WTC11 (cell line): ENCODE results near the gene EIF2S1. TPM values are rescaled to one million over a fixed set of nuclear protein-coding genes. Genes with fewer than 3 reads are reported as not detected.
A peak's percentile ranks its signal among the peaks of the same experiment; 100 is the strongest.

ENCODE experiments used
- ATAC-seq: fragments of 200-7000 bp; cut with Tn5 transposase; 2 replicates; pipeline ENCODE4 v1.10.0; 2021; ENCODE audit warnings: mild to moderate bottlenecking, moderate library complexity
- CTCF ChIA-PET: fragments of 300-600 bp; sonication (Branson Sonifier 250); formaldehyde crosslinking; loops from one replicate; lab custom pipeline; 2021; ENCODE audit warnings: antibody characterized with exemption; lab: Charles Lee
- POLR2A ChIA-PET: fragments of 350-600 bp; sonication (Branson Sonifier 250); formaldehyde crosslinking; loops from one replicate; lab custom pipeline; 2021; ENCODE audit warnings: antibody characterized with exemption; lab: Charles Lee
- DNase-seq: peaks from one replicate; pipeline ENCODE4 v3.0.0; 2021; ENCODE audit warnings: low spot score
- H3K27ac Mint-ChIP-seq: 2 replicates; pipeline ENCODE4 v1.8.0; 2021; ENCODE audit warnings: mixed read lengths
- H3K27me3 Mint-ChIP-seq: 2 replicates; pipeline ENCODE4 v1.8.0; 2021; ENCODE audit warnings: low read depth, mild to moderate bottlenecking, moderate library complexity, mixed read lengths
- H3K36me3 Mint-ChIP-seq: 2 replicates; pipeline ENCODE4 v1.8.0; 2021; ENCODE audit warnings: mixed read lengths
- H3K4me1 Mint-ChIP-seq: 2 replicates; pipeline ENCODE4 v1.8.0; 2022; ENCODE audit warnings: mixed read lengths
- H3K4me3 Mint-ChIP-seq: 2 replicates; pipeline ENCODE4 v1.8.0; 2021; ENCODE audit warnings: mild to moderate bottlenecking, moderate library complexity, mixed read lengths
- H3K9me3 Mint-ChIP-seq: 2 replicates; pipeline ENCODE4 v1.8.0; 2021; ENCODE audit warnings: mixed read lengths
- CREM ChIP-seq: sonication (generic); formaldehyde crosslinking; IDR thresholded peaks from 2 replicates; pipeline ENCODE4 v1.8.1; 2022; ENCODE audit warnings: mild to moderate bottlenecking, missing genetic modification reagents, moderate library complexity
- ELF4 ChIP-seq: sonication (generic); formaldehyde crosslinking; IDR thresholded peaks from 2 replicates; pipeline ENCODE4 v1.8.1; 2022; ENCODE audit warnings: low read depth, mild to moderate bottlenecking, moderate library complexity, missing genetic modification reagents
- GABPB1 ChIP-seq: sonication (generic); formaldehyde crosslinking; IDR thresholded peaks from 2 replicates; pipeline ENCODE4 v1.8.1; 2023; ENCODE audit warnings: mild to moderate bottlenecking, missing genetic modification reagents
- HMGA2 ChIP-seq: fragments of 250-450 bp; sonication (Bioruptor Pico); IDR thresholded peaks from 2 replicates; pipeline ENCODE4 v1.4.0; 2021; ENCODE audit warnings: mild to moderate bottlenecking, moderate library complexity
- MYBL2 ChIP-seq: sonication (generic); formaldehyde crosslinking; IDR thresholded peaks from 2 replicates; pipeline ENCODE4 v1.8.1; 2023; ENCODE audit warnings: mild to moderate bottlenecking, moderate library complexity, missing genetic modification reagents
- NFE2L1 ChIP-seq: sonication (generic); formaldehyde crosslinking; IDR thresholded peaks from 2 replicates; pipeline ENCODE4 v1.8.1; 2023; ENCODE audit warnings: missing genetic modification reagents
- SMAD3 ChIP-seq: sonication (generic); formaldehyde crosslinking; IDR thresholded peaks from 2 replicates; pipeline ENCODE4 v1.8.0; 2022; ENCODE audit warnings: missing genetic modification reagents, mild to moderate bottlenecking, borderline replicate concordance
- SMAD4 ChIP-seq: sonication (generic); formaldehyde crosslinking; IDR thresholded peaks from 2 replicates; pipeline ENCODE4 v1.8.0; 2022; ENCODE audit warnings: mild to moderate bottlenecking, missing genetic modification reagents
- SOX15 ChIP-seq: fragments of 250-450 bp; sonication (Bioruptor Pico); IDR thresholded peaks from 2 replicates; pipeline ENCODE4 v1.9.0; 2021; ENCODE audit warnings: mild to moderate bottlenecking
- TEAD1 ChIP-seq: sonication (generic); formaldehyde crosslinking; IDR thresholded peaks from 2 replicates; pipeline ENCODE4 v1.8.0; 2022; ENCODE audit warnings: mild to moderate bottlenecking, missing genetic modification reagents
- TEAD4 ChIP-seq: sonication (generic); formaldehyde crosslinking; IDR thresholded peaks from 2 replicates; pipeline ENCODE4 v1.8.0; 2022; ENCODE audit warnings: mild to moderate bottlenecking, missing genetic modification reagents
- ZNF317 ChIP-seq: sonication (generic); formaldehyde crosslinking; IDR thresholded peaks from 2 replicates; pipeline ENCODE4 v1.8.1; 2023; ENCODE audit warnings: low read depth, mild to moderate bottlenecking, moderate library complexity, missing genetic modification reagents, borderline replicate concordance
- ZNF396 ChIP-seq: fragments of 250-450 bp; sonication (Bioruptor Pico); IDR thresholded peaks from 2 replicates; pipeline ENCODE4 v1.8.0; 2021; ENCODE audit warnings: mild to moderate bottlenecking, moderate library complexity, borderline replicate concordance
- ZNF423 ChIP-seq: fragments of 250-450 bp; sonication (Bioruptor Pico); IDR thresholded peaks from 2 replicates; pipeline ENCODE4 v2.1.2; 2022; ENCODE audit warnings: mild to moderate bottlenecking, moderate library complexity
- total RNA-seq: library from RNA; stranded (reverse); gene quantifications from 3 replicates; pipeline ENCODE4 v1.2.3, GENCODE V29; 2021
- TF ChIP-seq, protein P1 (sequence below): sonication (generic); formaldehyde crosslinking; IDR thresholded peaks from 2 replicates; pipeline ENCODE4 v1.8.1; 2023; ENCODE audit warnings: mild to moderate bottlenecking, missing genetic modification reagents
- TF ChIP-seq, protein P2 (sequence below): fragments of 250-450 bp; sonication (Bioruptor Pico); IDR thresholded peaks from 2 replicates; pipeline ENCODE4 v1.9.0; 2021; ENCODE audit warnings: mild to moderate bottlenecking
- TF ChIP-seq, protein P3 (sequence below): fragments of 250-450 bp; sonication (Bioruptor Pico); IDR thresholded peaks from 2 replicates; pipeline ENCODE4 v1.8.0; 2021; ENCODE audit warnings: mild to moderate bottlenecking
- TF ChIP-seq, protein P4 (sequence below): fragments of 250-450 bp; sonication (Bioruptor Pico); IDR thresholded peaks from 2 replicates; pipeline ENCODE4 v1.9.0; 2021; ENCODE audit warnings: mild to moderate bottlenecking
- TF ChIP-seq, protein P5 (sequence below): sonication (generic); formaldehyde crosslinking; IDR thresholded peaks from 2 replicates; pipeline ENCODE4 v1.8.1; 2022; ENCODE audit warnings: low read depth, missing genetic modification reagents, borderline replicate concordance
- TF ChIP-seq, protein P6 (sequence below): fragments of 250-450 bp; sonication (Bioruptor Pico); conservative IDR thresholded peaks from 2 replicates; pipeline ENCODE4 v1.9.0; 2021; ENCODE audit warnings: mild to moderate bottlenecking
- TF ChIP-seq, protein P7 (sequence below): fragments of 250-450 bp; sonication (Bioruptor Pico); IDR thresholded peaks from 2 replicates; pipeline ENCODE4 v2.1.2; 2022; ENCODE audit warnings: mild to moderate bottlenecking, moderate library complexity

The EIF2S1 gene
- total RNA-seq, 1 experiment from 2014 or later, result 137 TPM

DNA sequence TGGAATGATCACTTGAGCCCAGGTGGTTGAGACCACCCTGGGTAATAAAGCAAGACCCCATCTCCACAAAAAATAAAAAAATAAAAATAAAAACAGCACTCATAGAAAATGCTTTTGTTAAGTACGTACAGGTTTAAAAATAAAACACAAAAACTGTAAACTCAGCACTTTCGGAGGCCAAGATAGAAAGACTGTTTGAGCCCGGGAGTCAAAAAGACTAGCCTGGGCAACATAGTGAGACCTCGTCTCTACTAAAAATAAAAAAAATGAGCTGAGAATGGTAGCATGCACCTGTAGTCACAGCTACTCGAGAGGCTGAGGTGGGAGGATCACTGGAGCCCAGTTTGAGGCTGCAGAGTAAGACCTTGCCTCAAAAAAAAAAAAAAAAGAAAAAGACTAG is 8.1 kb upstream of the EIF2S1 start:
- ATAC-seq (no peak), DNase-seq (no peak)
- Mint-ChIP-seq H3K9me3 (no peaks in the 10 kb centered on the region), H3K4me1 (no peaks in the 10 kb centered on the region), H3K36me3 (peaks cover 19% of the 10 kb centered on the region), H3K27me3 (no peaks in the 10 kb centered on the region), H3K27ac (no peak overlapping the region), H3K4me3 (no peak overlapping the region)
- ChIA-PET CTCF (no interaction called here), POLR2A (no interaction called here)
- no peak for TF ChIP-seq GABPB1 (CRISPR knock-in tag)
- TF ChIP-seq, protein P1, sequence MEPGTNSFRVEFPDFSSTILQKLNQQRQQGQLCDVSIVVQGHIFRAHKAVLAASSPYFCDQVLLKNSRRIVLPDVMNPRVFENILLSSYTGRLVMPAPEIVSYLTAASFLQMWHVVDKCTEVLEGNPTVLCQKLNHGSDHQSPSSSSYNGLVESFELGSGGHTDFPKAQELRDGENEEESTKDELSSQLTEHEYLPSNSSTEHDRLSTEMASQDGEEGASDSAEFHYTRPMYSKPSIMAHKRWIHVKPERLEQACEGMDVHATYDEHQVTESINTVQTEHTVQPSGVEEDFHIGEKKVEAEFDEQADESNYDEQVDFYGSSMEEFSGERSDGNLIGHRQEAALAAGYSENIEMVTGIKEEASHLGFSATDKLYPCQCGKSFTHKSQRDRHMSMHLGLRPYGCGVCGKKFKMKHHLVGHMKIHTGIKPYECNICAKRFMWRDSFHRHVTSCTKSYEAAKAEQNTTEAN, result no peak
- TF ChIP-seq, protein P2, sequence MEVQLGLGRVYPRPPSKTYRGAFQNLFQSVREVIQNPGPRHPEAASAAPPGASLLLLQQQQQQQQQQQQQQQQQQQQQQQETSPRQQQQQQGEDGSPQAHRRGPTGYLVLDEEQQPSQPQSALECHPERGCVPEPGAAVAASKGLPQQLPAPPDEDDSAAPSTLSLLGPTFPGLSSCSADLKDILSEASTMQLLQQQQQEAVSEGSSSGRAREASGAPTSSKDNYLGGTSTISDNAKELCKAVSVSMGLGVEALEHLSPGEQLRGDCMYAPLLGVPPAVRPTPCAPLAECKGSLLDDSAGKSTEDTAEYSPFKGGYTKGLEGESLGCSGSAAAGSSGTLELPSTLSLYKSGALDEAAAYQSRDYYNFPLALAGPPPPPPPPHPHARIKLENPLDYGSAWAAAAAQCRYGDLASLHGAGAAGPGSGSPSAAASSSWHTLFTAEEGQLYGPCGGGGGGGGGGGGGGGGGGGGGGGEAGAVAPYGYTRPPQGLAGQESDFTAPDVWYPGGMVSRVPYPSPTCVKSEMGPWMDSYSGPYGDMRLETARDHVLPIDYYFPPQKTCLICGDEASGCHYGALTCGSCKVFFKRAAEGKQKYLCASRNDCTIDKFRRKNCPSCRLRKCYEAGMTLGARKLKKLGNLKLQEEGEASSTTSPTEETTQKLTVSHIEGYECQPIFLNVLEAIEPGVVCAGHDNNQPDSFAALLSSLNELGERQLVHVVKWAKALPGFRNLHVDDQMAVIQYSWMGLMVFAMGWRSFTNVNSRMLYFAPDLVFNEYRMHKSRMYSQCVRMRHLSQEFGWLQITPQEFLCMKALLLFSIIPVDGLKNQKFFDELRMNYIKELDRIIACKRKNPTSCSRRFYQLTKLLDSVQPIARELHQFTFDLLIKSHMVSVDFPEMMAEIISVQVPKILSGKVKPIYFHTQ (CRISPR knock-in tag), result no peak
- no peak for TF ChIP-seq ZNF317 (CRISPR knock-in tag)
- TF ChIP-seq, protein P3, sequence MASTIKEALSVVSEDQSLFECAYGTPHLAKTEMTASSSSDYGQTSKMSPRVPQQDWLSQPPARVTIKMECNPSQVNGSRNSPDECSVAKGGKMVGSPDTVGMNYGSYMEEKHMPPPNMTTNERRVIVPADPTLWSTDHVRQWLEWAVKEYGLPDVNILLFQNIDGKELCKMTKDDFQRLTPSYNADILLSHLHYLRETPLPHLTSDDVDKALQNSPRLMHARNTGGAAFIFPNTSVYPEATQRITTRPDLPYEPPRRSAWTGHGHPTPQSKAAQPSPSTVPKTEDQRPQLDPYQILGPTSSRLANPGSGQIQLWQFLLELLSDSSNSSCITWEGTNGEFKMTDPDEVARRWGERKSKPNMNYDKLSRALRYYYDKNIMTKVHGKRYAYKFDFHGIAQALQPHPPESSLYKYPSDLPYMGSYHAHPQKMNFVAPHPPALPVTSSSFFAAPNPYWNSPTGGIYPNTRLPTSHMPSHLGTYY, result no peak
- TF ChIP-seq SMAD3, result no peak

DNA sequence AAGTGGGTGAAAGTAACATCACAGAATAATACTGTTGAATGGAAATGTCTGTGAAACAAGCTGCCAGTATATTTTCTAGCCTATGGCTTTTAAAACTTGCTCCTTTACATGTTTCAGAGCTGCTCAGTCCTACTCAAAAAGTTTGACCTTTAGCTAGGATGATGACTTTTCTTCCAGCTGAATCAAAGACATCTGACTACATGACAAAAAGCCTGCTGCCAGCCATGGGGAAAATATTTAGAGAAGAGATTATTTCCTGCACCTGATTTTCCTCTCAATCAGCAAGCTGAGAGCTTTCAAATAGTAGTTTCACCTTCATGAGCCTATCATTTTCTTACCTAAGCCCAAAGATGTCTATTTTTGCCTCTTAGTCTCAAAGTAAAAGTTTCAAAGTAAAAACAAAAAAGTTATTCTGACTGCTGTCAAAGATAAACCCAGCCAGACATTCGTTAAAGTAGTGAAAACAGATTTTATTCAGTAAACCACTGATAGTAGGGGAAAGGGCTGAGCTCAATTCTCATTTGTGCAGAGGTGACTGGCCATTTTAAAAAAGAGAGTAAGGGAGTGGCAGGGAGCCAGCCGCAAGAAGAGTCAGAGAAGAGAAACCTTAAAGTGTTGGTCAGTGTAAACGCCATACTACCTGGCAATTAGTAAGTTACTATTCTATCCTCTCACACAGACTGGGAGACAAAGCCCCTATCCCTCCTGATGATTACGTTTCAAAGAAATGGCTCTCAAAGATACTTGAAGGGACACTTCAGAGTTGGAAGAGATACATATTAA is 2.8 kb upstream of the EIF2S1 start:
- Mint-ChIP-seq H3K4me1 (peaks cover 23% of the 10 kb centered on the region), H3K36me3 (no peaks in the 10 kb centered on the region), H3K27me3 (no peaks in the 10 kb centered on the region), H3K9me3 (no peaks in the 10 kb centered on the region), H3K4me3 (peak overlapping the region; percentile 7), H3K27ac (no peak overlapping the region)
- no peak for DNase-seq
- ChIA-PET CTCF (interaction anchor here (0.6 kb wide), 1 partner anchor 162 kb away, joined by 3 read pairs; no protein-coding TSS in a partner anchor), POLR2A (no interaction called here)
- TF ChIP-seq ELF4, result no peak
- TF ChIP-seq TEAD1 (CRISPR knock-in tag), result no peak
- TF ChIP-seq TEAD4 (CRISPR knock-in tag), result no peak
- TF ChIP-seq SOX15 (CRISPR knock-in tag), result no peak
- no peak for TF ChIP-seq NFE2L1 (CRISPR knock-in tag)
- no peak for TF ChIP-seq SMAD4 (CRISPR knock-in tag)
- TF ChIP-seq CREM, result no peak
- no peak for TF ChIP-seq MYBL2
- no peak for TF ChIP-seq HMGA2 (CRISPR knock-in tag)
- no peak for ATAC-seq

DNA sequence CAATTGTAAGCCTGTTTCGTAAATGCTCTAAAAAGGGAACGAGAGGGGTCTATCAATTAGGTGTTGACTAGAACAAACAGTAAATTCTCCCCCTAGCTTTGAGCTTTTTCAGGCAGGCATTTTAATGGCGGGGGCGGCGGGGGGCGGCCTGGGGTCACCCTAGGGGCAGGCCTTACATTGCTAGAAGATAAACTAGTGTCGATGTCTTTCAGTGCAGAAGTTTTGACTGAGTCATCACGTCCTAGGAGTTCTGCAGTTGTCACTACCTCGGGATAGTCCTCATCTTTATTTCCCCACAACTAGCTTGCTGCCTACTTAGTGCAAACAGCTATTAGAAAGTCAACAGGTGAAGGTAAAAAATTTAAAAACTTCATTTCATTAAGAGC is 2.2 kb upstream of the EIF2S1 start:
- CTCF ChIA-PET, result interaction anchor here (0.6 kb wide), 1 partner anchor 162 kb away, joined by 3 read pairs; no protein-coding TSS in a partner anchor

More for the DNA sequence above, 2.2 kb upstream of the EIF2S1 start:
- ATAC-seq (no peak), DNase-seq (no peak)
- no peak for TF ChIP-seq ZNF423 (CRISPR knock-in tag)
- TF ChIP-seq, protein P4, sequence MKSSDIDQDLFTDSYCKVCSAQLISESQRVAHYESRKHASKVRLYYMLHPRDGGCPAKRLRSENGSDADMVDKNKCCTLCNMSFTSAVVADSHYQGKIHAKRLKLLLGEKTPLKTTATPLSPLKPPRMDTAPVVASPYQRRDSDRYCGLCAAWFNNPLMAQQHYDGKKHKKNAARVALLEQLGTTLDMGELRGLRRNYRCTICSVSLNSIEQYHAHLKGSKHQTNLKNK (CRISPR knock-in tag), result no peak
- TF ChIP-seq, protein P5, sequence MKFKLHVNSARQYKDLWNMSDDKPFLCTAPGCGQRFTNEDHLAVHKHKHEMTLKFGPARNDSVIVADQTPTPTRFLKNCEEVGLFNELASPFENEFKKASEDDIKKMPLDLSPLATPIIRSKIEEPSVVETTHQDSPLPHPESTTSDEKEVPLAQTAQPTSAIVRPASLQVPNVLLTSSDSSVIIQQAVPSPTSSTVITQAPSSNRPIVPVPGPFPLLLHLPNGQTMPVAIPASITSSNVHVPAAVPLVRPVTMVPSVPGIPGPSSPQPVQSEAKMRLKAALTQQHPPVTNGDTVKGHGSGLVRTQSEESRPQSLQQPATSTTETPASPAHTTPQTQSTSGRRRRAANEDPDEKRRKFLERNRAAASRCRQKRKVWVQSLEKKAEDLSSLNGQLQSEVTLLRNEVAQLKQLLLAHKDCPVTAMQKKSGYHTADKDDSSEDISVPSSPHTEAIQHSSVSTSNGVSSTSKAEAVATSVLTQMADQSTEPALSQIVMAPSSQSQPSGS (CRISPR knock-in tag), result no peak
- TF ChIP-seq, protein P6, sequence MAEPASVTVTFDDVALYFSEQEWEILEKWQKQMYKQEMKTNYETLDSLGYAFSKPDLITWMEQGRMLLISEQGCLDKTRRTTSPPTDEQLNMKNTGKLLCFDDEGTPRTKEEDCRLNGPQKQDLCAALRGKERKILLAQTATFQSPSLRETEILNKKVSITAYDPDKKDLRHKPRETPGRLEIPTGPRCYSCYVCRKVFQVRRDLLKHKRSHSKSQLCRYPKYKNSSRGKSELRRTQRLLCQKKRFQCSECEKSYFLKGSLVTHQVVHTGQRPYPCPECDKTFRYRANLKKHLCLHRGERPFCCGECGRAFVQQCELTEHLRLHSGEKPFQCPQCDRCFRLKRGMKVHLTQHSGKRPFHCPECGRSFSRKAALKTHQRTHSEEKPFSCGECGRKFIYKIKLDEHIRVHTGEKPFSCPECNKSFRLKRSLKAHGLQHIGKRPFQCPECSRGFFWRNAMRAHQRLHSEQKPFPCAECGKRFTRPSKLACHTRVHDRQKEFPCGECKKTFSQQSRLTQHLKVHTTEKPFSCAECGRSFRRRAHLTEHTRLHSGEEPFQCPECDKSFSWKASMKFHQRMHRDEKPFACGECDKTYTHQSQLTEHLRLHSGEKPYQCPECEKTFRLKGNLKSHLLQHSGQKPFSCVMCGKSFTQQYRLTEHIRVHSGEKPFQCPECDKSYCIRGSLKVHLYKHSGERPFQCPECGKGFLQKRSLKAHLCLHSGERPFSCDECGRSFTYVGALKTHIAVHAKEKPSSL (CRISPR knock-in tag), result no peak
- TF ChIP-seq, protein P7, sequence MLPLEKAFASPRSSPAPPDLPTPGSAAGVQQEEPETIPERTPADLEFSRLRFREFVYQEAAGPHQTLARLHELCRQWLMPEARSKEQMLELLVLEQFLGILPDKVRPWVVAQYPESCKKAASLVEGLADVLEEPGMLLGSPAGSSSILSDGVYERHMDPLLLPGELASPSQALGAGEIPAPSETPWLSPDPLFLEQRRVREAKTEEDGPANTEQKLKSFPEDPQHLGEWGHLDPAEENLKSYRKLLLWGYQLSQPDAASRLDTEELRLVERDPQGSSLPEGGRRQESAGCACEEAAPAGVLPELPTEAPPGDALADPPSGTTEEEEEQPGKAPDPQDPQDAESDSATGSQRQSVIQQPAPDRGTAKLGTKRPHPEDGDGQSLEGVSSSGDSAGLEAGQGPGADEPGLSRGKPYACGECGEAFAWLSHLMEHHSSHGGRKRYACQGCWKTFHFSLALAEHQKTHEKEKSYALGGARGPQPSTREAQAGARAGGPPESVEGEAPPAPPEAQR (CRISPR knock-in tag), result no peak
- no peak for TF ChIP-seq ZNF396 (CRISPR knock-in tag)
- Mint-ChIP-seq H3K9me3 (no peaks in the 10 kb centered on the region), H3K27me3 (no peaks in the 10 kb centered on the region), H3K4me3 (peak overlapping the region; percentile 99), H3K36me3 (no peaks in the 10 kb centered on the region), H3K4me1 (peaks cover 23% of the 10 kb centered on the region), H3K27ac (no peak overlapping the region)
- POLR2A ChIA-PET, result interaction anchor here (0.5 kb wide), 1 partner anchor 48 kb away, joined by 4 read pairs; no protein-coding TSS in a partner anchor
